K562 (cell line): ENCODE data around the gene CSNK2A1.

Experiments used
- CREM ChIP-seq: IDR thresholded peaks from 2 replicates; pipeline ENCODE4 v1.6.1; 2014; ENCODE audit warnings: antibody characterized with exemption, low read depth
- CTCF ChIP-seq, 3 experiments: IDR thresholded peaks in 2 of 3; conservative IDR thresholded peaks in 1 of 3; 2 replicates each; pipeline ENCODE4 v1.5.1; 2011 to 2012; ENCODE audit warnings: low read length in 3 of 3, mild to moderate bottlenecking in 3 of 3, control low read depth in 2 of 3, improper control_type of control experiment in 1 of 3, inconsistent platforms in 1 of 3, low read depth in 1 of 3, mixed read lengths in 1 of 3, moderate library complexity in 1 of 3; ENCODE audit not compliant: insufficient read depth in 2 of 3
- E2F1 ChIP-seq: sonication (generic); formaldehyde crosslinking; IDR thresholded peaks from 2 replicates; pipeline ENCODE4 v1.8.1; 2023; ENCODE audit warnings: mild to moderate bottlenecking, missing genetic modification reagents, moderate library complexity
- EP300 ChIP-seq: IDR thresholded peaks from 2 replicates; pipeline ENCODE4 v1.6.1; 2012; ENCODE audit warnings: low read length, improper control_type of control experiment
- KDM4B ChIP-seq, 2 experiments: fragments of 450-650 bp in 1 of 2; sonication (generic) in 1 of 2; IDR thresholded peaks; 2 replicates each; pipeline ENCODE4 v1.6.1; 2016 to 2017; ENCODE audit warnings: borderline replicate concordance in 2 of 2, antibody characterized with exemption in 1 of 2, low read depth in 1 of 2, mild to moderate bottlenecking in 1 of 2
- MTF1 ChIP-seq: fragments of 250-450 bp; sonication (Bioruptor Pico); IDR thresholded peaks from 2 replicates; pipeline ENCODE4 v1.9.0; 2021; ENCODE audit warnings: moderate library complexity, mild to moderate bottlenecking, inconsistent platforms, borderline replicate concordance
- NCOR1 ChIP-seq: fragments of 450-650 bp; IDR thresholded peaks from 2 replicates; pipeline ENCODE4 v1.6.1; 2016; ENCODE audit warnings: mild to moderate bottlenecking, moderate library complexity
- NFIC ChIP-seq: fragments of 450-650 bp; IDR thresholded peaks from 2 replicates; pipeline ENCODE4 v1.6.1; 2017; ENCODE audit warnings: mild to moderate bottlenecking, inconsistent platforms
- SRF ChIP-seq, 2 experiments: fragments of 250-450, 450-650 bp in 1 of 2; sonication (Bioruptor Pico) in 1 of 2; sonication (generic) in 1 of 2; formaldehyde crosslinking; IDR thresholded peaks; 2 replicates each; pipeline versions ENCODE4 v1.5.0 to v1.5.1; 2020 to 2022; ENCODE audit warnings: mild to moderate bottlenecking in 1 of 2, missing genetic modification reagents in 1 of 2
- TCF7L2 ChIP-seq: fragments of 150-350 bp; IDR thresholded peaks from 2 replicates; pipeline ENCODE4 v1.6.1; 2016; ENCODE audit warnings: low read depth, mild to moderate bottlenecking, low read length, moderate library complexity
- ZNF23 ChIP-seq: fragments of 250-450 bp; sonication (Bioruptor Pico); IDR thresholded peaks from 2 replicates; pipeline ENCODE4 v1.4.0; 2020; ENCODE audit warnings: mild to moderate bottlenecking

GRCh38 chr20:460707-461106 is 82.9 kb downstream of the CSNK2A1 start:
- TF ChIP-seq E2F1 (no peak), MTF1 (CRISPR knock-in tag) (no peak), ZNF23 (CRISPR knock-in tag) (no peak), TCF7L2 (no peak), NCOR1 (no peak), CREM (no peak), CTCF (IDR thresholded peaks at IDR 0.05 in 2 of 3, conservative IDR thresholded peaks at IDR 0.05 in 1 of 3; ENCODE audit: insufficient read depth in 2 of 3, low read depth in 1 of 3, low read length in 3 of 3) (no peak), KDM4B (IDR thresholded peaks at IDR 0.05; ENCODE audit: borderline replicate concordance in 2 of 2, low read depth in 1 of 2) (no peak), NFIC (no peak), SRF (CRISPR knock-in tag; IDR thresholded peaks at IDR 0.05) (no peak), EP300 (no peak)
